ENCODE results near the gene NEMP2. TPM values are rescaled to one million over a fixed set of nuclear protein-coding genes. Genes with fewer than 3 reads are reported as not detected.

NEMP2 gene
- polyA plus RNA-seq, 4 donors = 11.9 to 14.9 (median 14.2) TPM

GRCh38 chr2:190462611-190463010 is 71.9 kb downstream of the NEMP2 start:
- DNase-seq (ENCODE audit: low read depth in 4 of 4, low spot score in 2 of 4) = no peak

- no peak for DNase-seq (ENCODE audit: low read depth in 4 of 4, low spot score in 2 of 4)
Measured at GRCh38 chr2:190462181-190462580, 72.3 kb downstream of the NEMP2 start.

DNA sequence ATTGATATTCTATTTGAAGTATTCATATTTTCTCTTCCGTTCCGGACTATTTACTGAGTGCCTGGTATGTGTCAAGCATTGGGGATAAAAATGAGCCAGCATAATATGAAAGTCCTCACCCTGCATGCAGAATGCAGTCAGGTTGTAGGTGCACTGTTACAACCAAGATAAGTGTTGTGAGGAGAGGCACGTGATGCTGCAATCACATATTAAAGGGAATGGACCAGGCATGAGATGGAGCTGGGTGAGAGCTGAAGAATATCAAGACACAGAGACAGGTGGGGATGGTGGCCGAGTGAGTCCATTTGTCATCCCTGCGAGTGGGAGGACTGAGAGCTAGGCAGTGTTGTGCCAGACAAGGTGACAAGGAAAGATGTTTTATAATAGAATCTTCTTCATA is 74.0 kb downstream of the NEMP2 start:
- DNase-seq (ENCODE audit: low read depth in 4 of 4, low spot score in 2 of 4) = no peak

- no peak for DNase-seq (ENCODE audit: low read depth in 4 of 4, low spot score in 2 of 4)
Measured at GRCh38 chr2:190459881-190460280, 74.6 kb downstream of the NEMP2 start.

DNA sequence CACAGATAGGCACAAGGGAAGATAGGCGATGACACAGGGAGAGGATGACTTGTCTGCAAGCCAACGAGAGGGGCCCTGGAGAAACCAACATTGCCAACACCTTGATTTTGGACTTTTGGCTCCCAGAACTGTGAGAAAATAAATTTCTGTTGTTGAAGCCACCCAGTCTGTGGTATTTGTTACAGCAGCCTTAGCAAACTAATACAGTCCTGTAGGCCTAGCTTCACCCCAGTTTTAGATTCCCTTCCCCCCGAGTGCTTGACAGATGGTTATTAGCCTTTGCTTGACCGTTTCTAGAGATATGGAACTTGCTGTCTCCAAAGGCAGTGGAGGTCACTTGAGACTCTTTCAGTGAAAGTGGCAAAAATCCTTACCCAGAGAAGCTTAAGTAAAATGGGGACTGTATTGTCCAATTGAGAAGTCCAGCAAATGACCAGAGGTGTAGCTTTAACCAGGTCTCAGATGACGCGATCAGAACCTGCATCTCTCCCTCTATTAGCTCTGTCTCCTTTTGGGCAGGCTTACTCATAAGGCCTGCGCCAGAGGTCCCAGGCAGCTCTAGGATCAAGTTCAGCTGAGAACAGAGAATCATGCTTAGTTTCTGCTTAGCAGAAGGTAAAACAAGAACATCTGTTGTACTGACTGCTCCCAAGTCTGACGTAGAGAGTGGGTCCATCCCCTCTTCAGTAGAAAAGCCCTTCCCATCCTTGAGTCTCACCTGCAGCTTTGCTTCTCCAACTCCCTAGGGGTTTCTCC is 76.0 kb downstream of the NEMP2 start:
- DNase-seq (ENCODE audit: low read depth in 4 of 4, low spot score in 2 of 4) = no peak

DNA sequence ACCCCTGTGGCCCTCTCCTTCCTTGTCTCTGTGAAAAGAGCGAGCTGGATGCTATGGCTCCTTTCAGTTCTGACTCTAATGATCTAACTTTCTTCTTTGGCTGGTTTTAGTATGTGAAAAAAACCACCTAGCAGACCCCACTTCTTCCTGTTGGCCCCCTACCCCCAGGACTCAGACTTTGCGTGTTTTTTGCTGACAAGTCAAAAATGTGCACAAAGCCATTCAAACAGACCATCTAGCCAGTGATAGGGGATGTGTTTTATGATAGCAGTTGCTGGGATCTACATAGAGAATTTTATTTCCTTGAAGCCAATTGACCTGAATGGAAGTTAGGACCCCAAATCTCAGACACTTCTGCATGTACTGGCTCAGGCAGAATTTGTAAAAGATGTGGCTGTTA is 77.3 kb downstream of the NEMP2 start:
- no peak for DNase-seq (ENCODE audit: low read depth in 4 of 4, low spot score in 2 of 4)

DNA sequence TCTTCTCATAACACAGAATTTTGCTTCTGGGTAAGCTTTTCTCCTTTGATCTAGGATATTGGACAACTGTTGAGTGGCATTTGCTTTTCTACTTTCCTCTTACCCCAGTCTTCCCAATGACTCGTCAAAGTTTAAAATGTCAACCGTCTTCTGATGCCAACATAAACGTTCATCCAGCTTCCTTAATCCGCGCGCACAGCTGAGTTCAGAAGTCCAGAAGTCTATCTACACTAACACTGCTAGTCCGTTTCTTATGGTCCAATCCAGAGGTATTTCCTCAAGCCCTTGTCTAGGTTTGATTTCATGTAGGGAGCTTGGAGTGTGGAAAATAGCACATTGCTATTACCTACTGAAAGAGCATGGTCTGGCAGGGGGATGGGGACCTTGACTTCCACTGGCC is 77.7 kb downstream of the NEMP2 start:
- no peak for DNase-seq (ENCODE audit: low read depth in 4 of 4, low spot score in 2 of 4)

DNA sequence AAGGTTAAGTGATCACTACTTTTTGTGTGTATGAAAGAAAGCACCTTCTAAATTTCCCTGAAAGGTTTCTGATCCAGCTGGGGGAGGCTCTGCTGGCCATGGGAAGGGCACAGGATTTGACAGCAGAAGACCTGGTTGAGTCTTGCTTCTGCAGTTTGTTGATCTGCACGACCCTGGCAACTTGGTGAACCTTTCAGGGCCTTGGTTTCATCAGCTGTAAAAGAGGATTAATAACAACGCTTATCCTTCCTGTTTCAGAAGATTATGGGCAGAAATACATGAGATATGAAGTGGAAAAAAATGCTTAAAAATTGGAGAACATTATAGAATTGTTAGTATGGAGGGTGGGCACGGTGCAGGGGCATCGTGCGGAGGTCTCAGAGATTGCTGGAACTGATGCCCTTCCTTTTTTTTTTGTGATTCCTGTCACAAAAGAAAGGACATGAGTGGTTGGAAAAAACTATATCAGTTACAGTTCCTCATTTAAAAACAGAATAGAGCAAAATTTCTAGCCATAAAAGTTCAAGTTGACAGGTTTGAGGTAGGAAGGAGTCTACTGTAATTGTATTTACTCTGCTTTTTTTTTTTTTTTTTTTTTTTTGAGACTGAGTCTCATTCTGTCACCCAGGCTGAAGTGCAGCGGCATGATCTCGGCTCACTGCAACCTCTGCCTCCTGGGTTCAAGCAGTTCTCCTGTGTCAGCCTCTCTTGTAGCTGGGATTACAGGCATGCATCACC is 79.0 kb downstream of the NEMP2 start:
- no peak for DNase-seq (ENCODE audit: low read depth in 4 of 4, low spot score in 2 of 4)

GRCh38 chr2:190454795-190455194 is 79.7 kb downstream of the NEMP2 start:
- DNase-seq (ENCODE audit: low read depth in 4 of 4, low spot score in 2 of 4) = no peak

Other genes with a start within 250 kb of the NEMP2 start
- gene HIBCH, start 214.9 kb downstream of the NEMP2 start, polyA plus RNA-seq (ENCODE audit: insufficient read length in 4 of 4) = 100 to 1,000 TPM in 1 of 4 donors, 10 to 100 TPM in 3; 66.5 to 100 (median 73.9) TPM
- gene INPP1, start 191.1 kb downstream of the NEMP2 start, polyA plus RNA-seq (ENCODE audit: insufficient read length in 4 of 4) = 10 to 100 TPM; 14.4 to 18.2 (median 15.0) TPM
- gene MFSD6, start 126.4 kb downstream of the NEMP2 start, polyA plus RNA-seq (ENCODE audit: insufficient read length in 4 of 4) = 10 to 100 TPM; 13.2 to 17.2 (median 13.7) TPM
- gene NAB1, start 114.4 kb upstream of the NEMP2 start, polyA plus RNA-seq (ENCODE audit: insufficient read length in 4 of 4) = 10 to 100 TPM; 61.9 to 75.0 (median 64.9) TPM